Activated T-cell treated with anti-CD3 and anti-CD28 coated beads, Interleukin-2, amount 50 U/mL, for 72 hours (primary cell): ENCODE measurements around the gene GRIK4. TPM values are rescaled to one million over a fixed set of nuclear protein-coding genes. Genes with fewer than 3 reads are reported as not detected.

Experiments
- ATAC-seq, 2 donors: fragments of 150-1000 bp; cut with Tn5 transposase; replicated peaks in 1 of 2; 2 replicates each; pipeline ENCODE4 v1.10.0; 2021; ENCODE audit warnings: moderate library complexity in 2 of 2, mild to moderate bottlenecking in 1 of 2
- DNase-seq, 2 donors: peaks; one replicate each; pipeline ENCODE4 v3.0.0; 2021 to 2022; ENCODE audit warnings: mixed read lengths in 1 of 2
- H3K27ac Mint-ChIP-seq: one replicate; pipeline ENCODE4 v1.8.0; 2022; ENCODE audit warnings: mild to moderate bottlenecking, moderate library complexity, mixed read lengths
- H3K27me3 Mint-ChIP-seq: one replicate; pipeline ENCODE4 v1.8.0; 2022; ENCODE audit warnings: low read depth, mixed read lengths
- H3K36me3 Mint-ChIP-seq, 2 donors: one replicate each; pipeline ENCODE4 v1.8.0; 2022; ENCODE audit warnings: mixed read lengths in 2 of 2, mild to moderate bottlenecking in 1 of 2; ENCODE audit not compliant: insufficient read depth in 2 of 2
- H3K4me1 Mint-ChIP-seq: one replicate; pipeline ENCODE4 v1.8.0; 2022; ENCODE audit warnings: low read depth, mixed read lengths
- H3K4me3 Mint-ChIP-seq, 2 donors: one replicate each; pipeline ENCODE4 v1.8.0; 2022; ENCODE audit warnings: mild to moderate bottlenecking in 2 of 2, mixed read lengths in 2 of 2, moderate library complexity in 2 of 2
- H3K9me3 Mint-ChIP-seq, 2 donors: one replicate each; pipeline ENCODE4 v1.8.0; 2022; ENCODE audit warnings: mixed read lengths in 2 of 2
- total RNA-seq, 2 donors: library from RNA; stranded (reverse); gene quantifications; one replicate each; pipeline ENCODE4 v1.2.3, GENCODE V29; 2022

The GRIK4 gene
- total RNA-seq, 2 donors from 2014 or later: 0.12 TPM; not detected in 1

- H3K9me3 Mint-ChIP-seq: no peaks in the 10 kb centered on the region
- DNase-seq (no peak), ATAC-seq (no peak)
- H3K4me1 Mint-ChIP-seq: no peaks in the 10 kb centered on the region
- no peak overlapping the region for H3K27ac Mint-ChIP-seq
- H3K27me3 Mint-ChIP-seq: peaks cover 15% of the 10 kb centered on the region
- H3K36me3 Mint-ChIP-seq: no peaks in the 10 kb centered on the region
- H3K4me3 Mint-ChIP-seq: no peak overlapping the region
Observed at GRCh38 chr11:120900643-120901042, 389.1 kb downstream of the GRIK4 start.

GRCh38 chr11:120903686-120904085 is 392.1 kb downstream of the GRIK4 start:
- no peaks in the 10 kb centered on the region for H3K36me3 Mint-ChIP-seq
- H3K9me3 Mint-ChIP-seq: no peaks in the 10 kb centered on the region
- H3K4me1 Mint-ChIP-seq: no peaks in the 10 kb centered on the region
- peaks cover 9% of the 10 kb centered on the region for H3K27me3 Mint-ChIP-seq
- H3K27ac Mint-ChIP-seq: no peak overlapping the region
- DNase-seq (no peak), ATAC-seq (no peak)
- no peak overlapping the region for H3K4me3 Mint-ChIP-seq

- Mint-ChIP-seq H3K27ac (no peak overlapping the region), H3K4me3 (no peak overlapping the region), H3K9me3 (no peaks in the 10 kb centered on the region), H3K36me3 (no peaks in the 10 kb centered on the region), H3K27me3 (peaks cover 9% of the 10 kb centered on the region), H3K4me1 (no peaks in the 10 kb centered on the region)
- DNase-seq (no peak), ATAC-seq (no peak)
Observed at GRCh38 chr11:120904116-120904515, 392.6 kb downstream of the GRIK4 start.

GRCh38 chr11:120906766-120907165 is 395.2 kb downstream of the GRIK4 start:
- peaks cover 11% of the 10 kb centered on the region for H3K27me3 Mint-ChIP-seq
- no peaks in the 10 kb centered on the region for H3K36me3 Mint-ChIP-seq
- no peak overlapping the region for H3K4me3 Mint-ChIP-seq
- ATAC-seq (no peak), DNase-seq (no peak)
- H3K27ac Mint-ChIP-seq: no peak overlapping the region
- H3K4me1 Mint-ChIP-seq: no peaks in the 10 kb centered on the region
- no peaks in the 10 kb centered on the region for H3K9me3 Mint-ChIP-seq

GRCh38 chr11:120907971-120908370 is 396.4 kb downstream of the GRIK4 start:
- ATAC-seq: no peak
- no peaks in the 10 kb centered on the region for H3K36me3 Mint-ChIP-seq
- H3K4me1 Mint-ChIP-seq: no peaks in the 10 kb centered on the region
- no peaks in the 10 kb centered on the region for H3K9me3 Mint-ChIP-seq
- DNase-seq: no peak
- H3K4me3 Mint-ChIP-seq: no peak overlapping the region
- H3K27me3 Mint-ChIP-seq: peaks cover 17% of the 10 kb centered on the region
- no peak overlapping the region for H3K27ac Mint-ChIP-seq

GRCh38 chr11:120908461-120909181 is 397.1 kb downstream of the GRIK4 start:
- no peak overlapping the region for H3K27ac Mint-ChIP-seq
- H3K9me3 Mint-ChIP-seq: no peaks in the 10 kb centered on the region
- ATAC-seq (peak in 1 of 2 donors; percentile 55), DNase-seq (no peak)
- H3K4me1 Mint-ChIP-seq: no peaks in the 10 kb centered on the region
- no peak overlapping the region for H3K4me3 Mint-ChIP-seq
- peaks cover 17% of the 10 kb centered on the region for H3K27me3 Mint-ChIP-seq
- H3K36me3 Mint-ChIP-seq: no peaks in the 10 kb centered on the region

GRCh38 chr11:120909676-120910416 is 398.3 kb downstream of the GRIK4 start:
- Mint-ChIP-seq H3K36me3 (no peaks in the 10 kb centered on the region), H3K4me3 (no peak overlapping the region), H3K4me1 (no peaks in the 10 kb centered on the region), H3K27me3 (peaks cover 17% of the 10 kb centered on the region), H3K27ac (no peak overlapping the region), H3K9me3 (no peaks in the 10 kb centered on the region)
- ATAC-seq (no peak), DNase-seq (no peak)

GRCh38 chr11:120911943-120912342 is 400.4 kb downstream of the GRIK4 start:
- Mint-ChIP-seq H3K27ac (no peak overlapping the region), H3K36me3 (no peaks in the 10 kb centered on the region), H3K4me1 (no peaks in the 10 kb centered on the region), H3K27me3 (peaks cover 23% of the 10 kb centered on the region), H3K4me3 (no peak overlapping the region), H3K9me3 (no peaks in the 10 kb centered on the region)
- no peak for DNase-seq
- no peak for ATAC-seq

GRCh38 chr11:120912504-120912903 is 401.0 kb downstream of the GRIK4 start:
- no peaks in the 10 kb centered on the region for H3K9me3 Mint-ChIP-seq
- no peak overlapping the region for H3K27ac Mint-ChIP-seq
- no peak for ATAC-seq
- no peaks in the 10 kb centered on the region for H3K4me1 Mint-ChIP-seq
- no peak for DNase-seq
- H3K27me3 Mint-ChIP-seq: peaks cover 23% of the 10 kb centered on the region
- H3K4me3 Mint-ChIP-seq: no peak overlapping the region
- H3K36me3 Mint-ChIP-seq: no peaks in the 10 kb centered on the region

- no peak overlapping the region for H3K4me3 Mint-ChIP-seq
- H3K36me3 Mint-ChIP-seq: no peaks in the 10 kb centered on the region
- no peak for DNase-seq
- H3K27ac Mint-ChIP-seq: no peak overlapping the region
- H3K9me3 Mint-ChIP-seq: no peaks in the 10 kb centered on the region
- H3K4me1 Mint-ChIP-seq: no peaks in the 10 kb centered on the region
- peaks cover 23% of the 10 kb centered on the region for H3K27me3 Mint-ChIP-seq
- no peak for ATAC-seq
Observed at GRCh38 chr11:120912915-120913314, 401.4 kb downstream of the GRIK4 start.

GRCh38 chr11:120914021-120914420 is 402.5 kb downstream of the GRIK4 start:
- no peaks in the 10 kb centered on the region for H3K4me1 Mint-ChIP-seq
- DNase-seq: no peak
- H3K27ac Mint-ChIP-seq: no peak overlapping the region
- ATAC-seq: no peak
- H3K27me3 Mint-ChIP-seq: peaks cover 23% of the 10 kb centered on the region
- no peak overlapping the region for H3K4me3 Mint-ChIP-seq
- no peaks in the 10 kb centered on the region for H3K9me3 Mint-ChIP-seq
- no peaks in the 10 kb centered on the region for H3K36me3 Mint-ChIP-seq

GRCh38 chr11:120914601-120915000 is 403.1 kb downstream of the GRIK4 start:
- H3K27ac Mint-ChIP-seq: no peak overlapping the region
- H3K27me3 Mint-ChIP-seq: peaks cover 23% of the 10 kb centered on the region
- H3K36me3 Mint-ChIP-seq: no peaks in the 10 kb centered on the region
- H3K4me1 Mint-ChIP-seq: no peaks in the 10 kb centered on the region
- H3K4me3 Mint-ChIP-seq: no peak overlapping the region
- DNase-seq (no peak), ATAC-seq (no peak)
- no peaks in the 10 kb centered on the region for H3K9me3 Mint-ChIP-seq

- Mint-ChIP-seq H3K4me1 (no peaks in the 10 kb centered on the region), H3K9me3 (no peaks in the 10 kb centered on the region), H3K27ac (no peak overlapping the region), H3K27me3 (peaks cover 6% of the 10 kb centered on the region), H3K36me3 (no peaks in the 10 kb centered on the region), H3K4me3 (no peak overlapping the region)
- DNase-seq (no peak), ATAC-seq (no peak)
Observed at GRCh38 chr11:120917559-120918239, 406.2 kb downstream of the GRIK4 start.
